Immature natural killer cell (primary cell): ENCODE results near the gene PTTG1IP2. TPM values are rescaled to one million over a fixed set of nuclear protein-coding genes. Genes with fewer than 3 reads are reported as not detected.

Experiments
- DNase-seq, 3 donors: peaks; one replicate each; pipeline ENCODE4 v3.0.0; 2022; ENCODE audit warnings: mixed read lengths in 1 of 3
- H3K27ac Mint-ChIP-seq, 6 donors: one replicate each; pipeline ENCODE4 v1.8.0; 2020; ENCODE audit warnings: mixed read lengths in 6 of 6, mild to moderate bottlenecking in 5 of 6, inconsistent platforms in 4 of 6, moderate library complexity in 3 of 6
- H3K27me3 Mint-ChIP-seq, 3 donors: one replicate each; pipeline ENCODE4 v1.8.0; 2020 to 2021; ENCODE audit warnings: low read depth in 3 of 3, mild to moderate bottlenecking in 3 of 3, mixed read lengths in 3 of 3, moderate library complexity in 3 of 3, inconsistent platforms in 1 of 3
- H3K36me3 Mint-ChIP-seq, 3 donors: one replicate each; pipeline ENCODE4 v1.8.0; 2020; ENCODE audit warnings: mixed read lengths in 3 of 3, inconsistent platforms in 2 of 3, mild to moderate bottlenecking in 2 of 3
- H3K4me1 Mint-ChIP-seq, 2 donors: one replicate each; pipeline ENCODE4 v1.8.0; 2020; ENCODE audit warnings: inconsistent platforms in 2 of 2, mild to moderate bottlenecking in 2 of 2, mixed read lengths in 2 of 2, moderate library complexity in 1 of 2
- H3K4me3 Mint-ChIP-seq, 5 donors: one replicate each; pipeline ENCODE4 v1.8.0; 2020; ENCODE audit warnings: mild to moderate bottlenecking in 5 of 5, mixed read lengths in 5 of 5, inconsistent platforms in 3 of 5, moderate library complexity in 3 of 5
- H3K9me3 Mint-ChIP-seq, 6 donors: one replicate each; pipeline ENCODE4 v1.8.0; 2020; ENCODE audit warnings: mild to moderate bottlenecking in 6 of 6, mixed read lengths in 6 of 6, inconsistent platforms in 4 of 6, moderate library complexity in 3 of 6
- polyA plus RNA-seq, 3 donors: library from polyadenylated mRNA; unstranded; fragments of 300-500 nt; fragmentation: Illumina TruSeq; gene quantifications; one replicate each; pipeline ENCODE4 v1.2.3, GENCODE V29; 2021

PTTG1IP2 gene
- polyA plus RNA-seq, result not detected

DNA sequence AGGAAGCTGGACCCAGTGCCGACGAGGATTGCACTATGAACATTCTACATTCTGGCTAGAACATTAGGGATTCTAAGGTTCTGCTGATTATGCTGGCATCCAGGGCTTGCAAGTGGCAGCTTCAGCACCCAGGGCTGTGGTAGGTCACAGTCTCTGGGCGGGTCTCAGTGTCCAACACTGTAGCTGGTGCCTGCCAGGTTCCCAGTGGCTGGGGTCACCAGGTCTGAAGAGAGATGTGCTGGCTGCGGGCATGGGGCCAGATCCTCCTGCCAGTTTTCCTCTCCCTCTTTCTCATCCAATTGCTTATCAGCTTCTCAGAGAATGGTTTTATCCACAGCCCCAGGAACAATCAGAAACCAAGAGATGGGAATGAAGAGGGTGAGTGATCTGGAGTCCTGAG lies at the start of gene PTTG1IP2:
Gene PTTG1IP2, plus strand, starts transcription at position 86 of the 400 bp plus-strand sequence. Its CDS starts 148 bp downstream, at position 234.
- no peaks in the 10 kb centered on the region for H3K4me1 Mint-ChIP-seq

DNA sequence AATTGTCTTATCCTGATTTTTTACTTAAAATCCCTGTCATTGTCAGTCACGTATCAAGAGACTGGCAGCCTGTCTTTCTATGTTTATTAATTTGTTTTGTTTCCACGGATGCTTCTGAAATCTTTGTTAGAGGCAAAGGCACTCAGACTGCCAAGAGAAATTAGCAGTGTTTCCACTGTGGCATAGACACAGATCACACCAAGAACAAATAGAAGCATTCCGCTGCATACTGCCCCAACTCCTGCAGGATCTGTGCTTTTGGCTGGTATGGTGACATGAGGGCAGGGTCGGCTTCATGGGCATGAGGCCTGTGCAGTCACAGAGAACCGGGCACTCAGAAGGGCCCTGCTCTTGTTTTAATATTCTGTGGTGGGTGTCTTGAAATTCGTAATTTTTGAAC lies 47.8 kb upstream of the PTTG1IP2 start:
- Mint-ChIP-seq H3K9me3 (no peaks in the 10 kb centered on the region), H3K4me3 (no peak overlapping the region), H3K36me3 (no peaks in the 10 kb centered on the region), H3K27ac (no peak overlapping the region), H3K4me1 (no peaks in the 10 kb centered on the region), H3K27me3 (peaks cover 0 to 3% (median 0%) of the 10 kb centered on the region in 3 donors)
- DNase-seq, result no peak

More for the DNA sequence above, at the start of gene PTTG1IP2:
- Mint-ChIP-seq H3K27ac (no peak within 1 kb of the TSS), H3K27me3 (peaks cover 1 to 3% (median 2%) of the 10 kb centered on the region in 3 donors), H3K4me3 (no peak within 1 kb of the TSS), H3K9me3 (peaks cover 0 to 7% (median 0%) of the 10 kb centered on the region in 6 donors), H3K36me3 (peaks cover 0 to 8% (median 0%) of the 10 kb centered on the region in 3 donors)
- no peak for DNase-seq

DNA sequence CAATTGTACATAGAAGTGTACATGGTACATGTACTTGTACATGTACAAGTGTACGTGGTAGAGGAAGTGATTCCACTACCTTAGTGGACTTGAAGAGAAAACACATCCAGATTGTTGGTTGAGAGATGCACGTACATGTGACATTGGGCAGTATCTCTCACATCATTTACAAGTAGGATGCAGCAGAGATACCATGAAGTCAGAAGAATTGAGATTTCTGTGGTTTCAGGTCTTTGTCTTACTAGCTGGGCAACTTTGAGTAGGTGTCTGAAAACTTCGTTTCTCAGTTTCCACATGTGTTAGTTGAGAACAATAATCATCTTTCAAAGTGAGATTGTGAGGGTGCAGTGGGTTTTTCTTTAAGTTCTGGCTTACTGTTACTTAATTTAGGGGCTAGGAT lies 44.7 kb upstream of the PTTG1IP2 start:
- H3K4me3 Mint-ChIP-seq, result no peak overlapping the region
- H3K27me3 Mint-ChIP-seq, result peaks cover 0 to 5% (median 3%) of the 10 kb centered on the region in 3 donors
- no peaks in the 10 kb centered on the region for H3K4me1 Mint-ChIP-seq
- H3K36me3 Mint-ChIP-seq, result no peaks in the 10 kb centered on the region
- H3K9me3 Mint-ChIP-seq, result no peaks in the 10 kb centered on the region
- no peak for DNase-seq
- no peak overlapping the region for H3K27ac Mint-ChIP-seq

DNA sequence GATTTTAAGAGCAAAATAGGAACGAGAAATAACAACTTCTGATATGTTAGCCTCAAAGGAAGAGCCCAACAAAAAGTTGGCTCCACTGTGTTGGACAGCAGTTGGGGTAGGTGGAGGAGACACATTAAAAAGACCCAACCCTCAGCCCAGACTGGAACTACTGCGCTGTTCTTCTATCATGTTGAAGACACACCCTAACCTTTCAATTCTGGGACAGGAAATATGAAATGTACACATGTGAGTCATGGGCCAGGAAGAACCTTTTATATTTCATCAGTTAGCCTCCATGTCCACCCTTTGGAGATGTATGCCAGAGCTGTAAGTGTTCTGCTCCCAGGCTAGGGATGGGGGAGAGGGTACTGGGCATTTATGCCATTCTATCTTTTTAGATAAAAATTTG lies 44.1 kb upstream of the PTTG1IP2 start:
- Mint-ChIP-seq H3K27me3 (peaks cover 0 to 5% (median 3%) of the 10 kb centered on the region in 3 donors), H3K4me3 (no peak overlapping the region), H3K9me3 (no peaks in the 10 kb centered on the region), H3K4me1 (no peaks in the 10 kb centered on the region), H3K27ac (no peak overlapping the region), H3K36me3 (no peaks in the 10 kb centered on the region)
- DNase-seq, result no peak

DNA sequence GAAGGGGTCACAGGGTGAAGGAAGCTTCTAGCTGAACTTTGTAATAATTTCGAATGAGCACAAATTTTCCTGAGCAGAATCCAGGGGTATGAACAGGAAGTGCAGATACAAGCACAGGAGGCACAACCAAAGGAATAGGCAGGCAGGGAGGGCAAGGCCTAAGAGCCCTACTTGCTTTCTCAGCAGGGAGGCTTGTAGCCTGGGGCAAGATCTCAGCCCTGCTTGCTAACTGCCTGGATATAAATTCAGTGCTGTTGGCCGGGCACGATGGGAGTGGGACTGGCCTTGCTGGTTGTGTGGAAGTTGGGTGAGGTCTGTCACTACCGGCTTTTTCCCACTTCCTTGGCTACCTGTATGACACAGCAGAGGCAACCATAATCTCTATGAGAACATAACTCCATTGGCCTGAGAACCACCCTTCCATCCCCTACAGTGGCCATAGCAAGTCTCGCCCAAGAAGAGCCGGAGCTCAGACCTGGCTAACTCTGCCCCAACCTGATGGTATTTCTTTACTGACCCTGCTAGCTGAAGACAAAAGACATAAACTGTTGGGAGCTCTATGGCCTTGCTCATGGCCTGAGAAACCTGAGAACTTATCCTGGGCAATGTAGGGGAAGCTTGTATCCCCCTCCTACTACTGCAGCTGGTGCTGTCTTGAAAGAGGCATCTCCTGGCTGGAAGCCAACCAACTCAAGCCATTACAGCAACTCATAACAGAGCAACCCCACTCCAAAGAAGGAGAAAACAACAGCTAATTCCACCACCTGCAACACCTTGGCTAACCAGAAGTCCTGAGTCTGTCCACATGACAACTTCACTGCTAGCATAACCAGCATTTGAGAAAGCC lies 38.6 kb upstream of the PTTG1IP2 start:
- Mint-ChIP-seq H3K4me3 (no peak overlapping the region), H3K27ac (no peak overlapping the region), H3K36me3 (no peaks in the 10 kb centered on the region), H3K27me3 (peaks cover 3 to 5% (median 4%) of the 10 kb centered on the region in 3 donors), H3K9me3 (no peaks in the 10 kb centered on the region), H3K4me1 (no peaks in the 10 kb centered on the region)
- DNase-seq, result no peak

DNA sequence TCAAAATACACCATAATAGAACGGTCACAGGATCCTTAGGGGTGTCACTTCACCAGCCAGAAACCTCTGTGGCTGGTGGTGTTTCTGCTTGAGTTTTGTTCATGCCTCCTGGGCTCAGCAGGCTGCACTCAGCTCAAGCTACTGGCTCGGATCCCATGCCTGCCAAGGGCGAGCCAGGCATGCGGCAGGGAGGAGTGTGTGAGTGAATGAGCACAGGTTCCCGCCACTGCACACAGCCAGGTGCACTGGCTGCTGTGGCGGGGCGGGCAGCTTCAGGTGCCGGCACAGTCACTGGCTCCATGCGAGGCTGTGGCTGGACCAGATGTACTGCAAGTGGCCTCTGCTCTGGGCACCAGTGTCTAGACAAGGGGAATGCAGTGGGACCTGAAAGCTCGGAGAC lies 36.7 kb upstream of the PTTG1IP2 start:
- Mint-ChIP-seq H3K4me1 (no peaks in the 10 kb centered on the region), H3K4me3 (no peak overlapping the region), H3K36me3 (no peaks in the 10 kb centered on the region), H3K27me3 (peaks cover 3 to 7% (median 7%) of the 10 kb centered on the region in 3 donors), H3K9me3 (no peaks in the 10 kb centered on the region), H3K27ac (no peak overlapping the region)
- no peak for DNase-seq

DNA sequence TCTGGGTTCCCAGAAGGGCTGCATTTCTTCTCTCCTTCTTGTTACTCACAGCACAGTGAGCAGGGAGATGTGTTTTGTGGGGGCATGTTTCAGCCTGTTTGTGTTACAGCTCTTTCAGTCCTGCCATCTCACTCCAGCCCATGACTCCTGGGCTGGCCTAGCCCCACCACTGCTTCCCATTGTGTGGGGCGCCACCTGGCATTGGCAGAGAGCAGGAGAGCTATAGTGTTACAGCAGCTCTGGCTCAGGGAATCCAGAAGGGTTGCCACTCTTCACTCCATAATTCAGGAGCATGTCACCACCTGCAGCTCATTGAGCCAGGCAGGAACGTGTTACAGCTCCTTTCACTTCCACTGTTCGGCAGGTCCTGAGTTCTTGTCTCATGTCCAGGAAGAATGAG lies 36.2 kb upstream of the PTTG1IP2 start:
- Mint-ChIP-seq H3K9me3 (no peaks in the 10 kb centered on the region), H3K4me3 (no peak overlapping the region), H3K27ac (no peak overlapping the region), H3K27me3 (peaks cover 3 to 11% (median 7%) of the 10 kb centered on the region in 3 donors), H3K4me1 (no peaks in the 10 kb centered on the region), H3K36me3 (no peaks in the 10 kb centered on the region)
- DNase-seq, result no peak

DNA sequence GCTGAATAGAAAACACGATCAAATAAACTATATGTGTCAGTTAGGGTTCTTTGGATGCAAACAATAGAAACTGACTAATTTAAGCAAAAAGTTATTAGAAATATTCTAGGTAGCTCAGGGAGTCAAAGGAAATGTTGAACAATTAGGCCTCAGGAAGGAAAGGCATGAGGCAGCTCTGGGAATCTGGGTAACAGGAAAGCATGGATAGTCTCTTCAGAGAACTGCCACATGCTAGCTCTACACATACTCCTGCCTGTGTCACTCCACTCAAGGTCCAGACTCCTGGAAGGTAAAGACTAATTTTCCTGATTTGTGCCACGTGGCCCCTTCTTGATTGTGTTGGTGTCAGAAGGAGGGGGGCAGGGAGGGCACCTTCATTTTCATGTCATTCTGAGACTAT lies 23.8 kb upstream of the PTTG1IP2 start:
- H3K27ac Mint-ChIP-seq, result no peak overlapping the region
- no peak overlapping the region for H3K4me3 Mint-ChIP-seq
- no peaks in the 10 kb centered on the region for H3K4me1 Mint-ChIP-seq
- no peaks in the 10 kb centered on the region for H3K36me3 Mint-ChIP-seq
- H3K27me3 Mint-ChIP-seq, result no peaks in the 10 kb centered on the region
- DNase-seq, result no peak
- H3K9me3 Mint-ChIP-seq, result no peaks in the 10 kb centered on the region

DNA sequence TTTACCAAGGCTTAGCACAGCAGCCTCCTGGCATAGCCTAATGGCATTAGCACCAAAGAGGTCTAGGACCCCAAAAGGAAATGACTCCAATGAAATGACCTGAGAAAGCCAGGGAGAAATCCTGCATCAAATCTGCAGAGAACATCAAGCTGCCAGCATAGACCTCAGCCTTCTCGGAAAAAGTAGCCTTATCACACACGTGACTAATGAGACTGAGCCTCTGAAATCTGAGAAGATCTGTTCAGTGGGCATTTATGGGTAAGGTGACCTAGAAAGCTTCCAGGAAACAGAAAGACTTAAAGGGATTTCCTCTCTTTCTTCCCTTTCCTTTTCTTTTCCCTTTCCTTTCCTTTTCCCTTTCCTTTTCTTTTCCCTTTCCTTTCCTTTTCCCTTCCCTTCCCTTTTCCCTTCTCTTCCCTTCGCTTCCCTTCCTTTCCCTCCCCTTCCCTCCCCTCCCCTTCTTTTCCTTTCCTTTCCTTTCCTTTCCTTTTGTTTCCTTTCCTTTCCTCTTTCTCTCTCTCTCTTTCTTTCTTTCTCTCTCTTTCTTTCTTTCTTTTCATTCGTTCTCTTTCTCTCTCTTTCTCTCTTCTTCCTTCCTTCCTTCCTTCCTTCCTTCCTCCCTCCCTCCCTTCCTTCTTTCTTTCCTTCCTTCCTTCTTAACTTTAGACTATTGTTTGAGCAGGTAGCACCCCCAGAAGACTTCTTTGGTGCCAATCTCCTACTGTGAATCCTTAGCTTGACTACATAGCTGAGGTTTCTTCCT lies 23.1 kb upstream of the PTTG1IP2 start:
- Mint-ChIP-seq H3K4me3 (no peak overlapping the region), H3K27me3 (no peaks in the 10 kb centered on the region), H3K4me1 (no peaks in the 10 kb centered on the region), H3K9me3 (no peaks in the 10 kb centered on the region), H3K27ac (no peak overlapping the region), H3K36me3 (no peaks in the 10 kb centered on the region)
- DNase-seq, result no peak

DNA sequence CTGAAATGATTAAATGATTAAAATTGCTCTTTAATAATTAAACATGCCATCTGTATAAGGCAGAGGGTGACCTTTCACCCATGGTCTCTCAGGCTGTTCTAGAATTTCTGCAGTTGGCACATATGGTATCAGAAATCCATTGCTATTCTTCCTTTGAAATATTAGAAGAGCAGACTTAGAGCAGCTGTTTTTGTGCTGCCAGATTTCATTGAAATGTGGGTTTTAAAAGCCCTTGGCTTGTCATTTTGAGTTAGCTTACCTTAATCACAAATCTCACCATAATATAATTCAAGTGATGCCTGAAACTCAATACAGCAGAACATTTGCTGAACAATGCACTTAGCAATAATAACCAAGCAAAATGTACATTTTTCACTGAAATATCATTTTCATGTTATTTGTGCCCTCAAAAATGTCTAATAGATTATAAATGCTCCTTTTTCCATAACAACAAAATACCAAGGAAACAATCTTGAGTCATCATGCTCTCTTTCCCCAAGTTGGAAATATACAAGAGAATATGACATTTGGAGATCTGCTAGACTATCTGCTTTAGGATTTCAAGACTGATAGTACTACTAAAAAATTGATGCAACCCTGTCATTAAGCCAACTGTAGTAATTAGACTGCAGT lies 16.1 kb upstream of the PTTG1IP2 start:
- no peak overlapping the region for H3K4me3 Mint-ChIP-seq

DNA sequence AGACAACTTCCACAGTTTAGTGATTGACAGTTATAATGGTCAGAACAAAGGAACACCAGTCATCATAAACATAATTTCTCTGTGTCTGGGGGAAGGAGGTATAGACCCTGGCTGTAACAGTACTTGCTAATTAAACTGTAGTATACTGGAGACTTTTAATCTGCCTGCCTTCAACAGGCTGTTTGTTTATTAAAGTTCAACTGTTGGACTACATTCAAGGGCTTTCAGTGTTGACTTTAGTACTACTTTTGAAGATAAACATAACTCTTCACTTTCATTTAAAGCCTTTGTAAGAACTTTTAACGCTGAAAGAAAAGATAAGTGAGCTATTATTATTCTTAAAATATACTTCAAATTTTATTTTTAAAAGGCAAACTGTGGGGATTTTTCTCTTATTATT lies 15.5 kb upstream of the PTTG1IP2 start:
- peaks cover 3 to 8% of the 10 kb centered on the region in 2 donors for H3K4me1 Mint-ChIP-seq
- H3K36me3 Mint-ChIP-seq, result no peaks in the 10 kb centered on the region
- peaks cover 0 to 10% (median 0%) of the 10 kb centered on the region in 3 donors for H3K27me3 Mint-ChIP-seq
- no peaks in the 10 kb centered on the region for H3K9me3 Mint-ChIP-seq
- no peak for DNase-seq
- H3K27ac Mint-ChIP-seq, result no peak overlapping the region
- no peak overlapping the region for H3K4me3 Mint-ChIP-seq

More for the DNA sequence above, 16.1 kb upstream of the PTTG1IP2 start:
- Mint-ChIP-seq H3K27me3 (peaks cover 0 to 10% (median 0%) of the 10 kb centered on the region in 3 donors), H3K27ac (no peak overlapping the region), H3K4me1 (peaks cover 3 to 8% of the 10 kb centered on the region in 2 donors), H3K9me3 (no peaks in the 10 kb centered on the region), H3K36me3 (no peaks in the 10 kb centered on the region)
- DNase-seq, result no peak

DNA sequence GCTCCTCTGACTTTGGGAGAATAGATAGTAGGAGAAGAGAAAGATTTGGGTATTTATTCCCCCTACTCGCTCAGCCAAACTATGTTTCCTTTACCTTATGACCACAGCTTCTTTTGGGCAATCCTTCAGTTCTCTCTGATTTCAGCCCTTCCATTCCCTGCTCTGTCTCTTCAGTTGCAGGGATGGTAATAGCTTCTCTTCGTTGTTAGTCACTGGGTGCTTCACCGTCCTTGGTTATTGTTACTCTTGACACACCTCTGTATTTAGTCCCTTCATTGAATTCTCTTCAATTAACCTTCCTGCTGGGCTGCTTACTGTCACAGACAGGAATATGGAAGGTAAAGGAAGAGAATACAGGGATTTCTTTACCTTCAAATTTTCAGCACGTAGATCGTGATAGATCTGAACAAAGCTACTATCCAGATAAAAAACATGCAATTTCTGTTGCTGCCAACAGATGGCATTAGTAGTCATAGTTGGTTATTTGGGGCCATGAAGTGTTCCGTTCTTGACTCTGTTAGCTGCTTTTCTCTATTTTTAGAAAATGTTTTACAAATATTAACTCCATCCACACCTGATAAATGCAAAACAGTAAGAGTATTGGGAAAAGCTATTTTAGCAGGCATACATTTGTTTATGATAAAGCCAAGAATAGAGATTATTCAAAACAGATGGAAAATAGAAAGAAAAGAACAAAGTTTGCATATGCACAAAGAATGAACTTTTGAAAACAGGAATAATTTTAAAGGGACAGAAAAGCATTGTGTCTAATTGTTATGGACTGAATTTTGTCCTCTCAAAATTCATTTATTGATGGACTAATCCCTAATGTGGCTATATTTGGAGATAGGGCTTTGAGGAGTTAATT lies 14.0 kb upstream of the PTTG1IP2 start:
- H3K36me3 Mint-ChIP-seq, result no peaks in the 10 kb centered on the region
- peaks cover 0 to 10% (median 0%) of the 10 kb centered on the region in 3 donors for H3K27me3 Mint-ChIP-seq
- peaks cover 3 to 8% of the 10 kb centered on the region in 2 donors for H3K4me1 Mint-ChIP-seq
- no peaks in the 10 kb centered on the region for H3K9me3 Mint-ChIP-seq
- peak overlapping the region in 1 of 6 donors; percentile 12 for H3K27ac Mint-ChIP-seq
- peak in 2 of 3 donors; percentile 24 to 29 for DNase-seq
- peak overlapping the region in 2 of 5 donors; percentile 36 to 43 for H3K4me3 Mint-ChIP-seq

DNA sequence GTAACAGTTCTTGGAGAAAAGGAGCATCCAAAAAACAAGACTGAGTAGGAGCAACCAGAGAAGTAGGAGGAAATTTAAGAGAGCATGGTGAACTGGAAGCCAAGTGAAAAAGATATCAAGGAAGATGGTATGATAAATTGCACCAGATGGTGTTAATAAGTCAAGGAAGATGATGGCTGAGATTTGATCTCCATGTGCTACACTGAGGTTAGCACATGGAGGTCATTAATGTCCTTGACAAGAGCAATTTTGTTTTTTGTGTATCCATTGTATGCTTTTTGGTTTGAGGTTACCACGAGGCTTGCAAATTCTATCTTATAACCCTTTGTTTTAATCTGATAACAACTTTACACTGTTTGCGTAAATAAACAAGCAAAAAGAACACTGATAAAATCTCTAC lies 11.3 kb upstream of the PTTG1IP2 start:
- H3K27me3 Mint-ChIP-seq, result peaks cover 0 to 3% (median 1%) of the 10 kb centered on the region in 3 donors
- no peaks in the 10 kb centered on the region for H3K9me3 Mint-ChIP-seq
- no peak for DNase-seq
- H3K36me3 Mint-ChIP-seq, result no peaks in the 10 kb centered on the region
- H3K27ac Mint-ChIP-seq, result no peak overlapping the region
- H3K4me3 Mint-ChIP-seq, result no peak overlapping the region
- H3K4me1 Mint-ChIP-seq, result peaks cover 7 to 12% of the 10 kb centered on the region in 2 donors
